Endometrium (tissue), 2 donors: ENCODE data around the gene CLIC4.
"Not testable (repeated sequence)": the region's sequence is repeated elsewhere in the genome, so short reads cannot be mapped to it uniquely, and the experiment has no call there.

Source experiments
- FAIRE-seq: peaks from 2 replicates; lab custom pipeline; 2012; peaks lifted over from hg19 to GRCh38; lab: Jason Lieb, UNC
- donor health status: control.
- donor health status: control.

The CLIC4 gene

DNA sequence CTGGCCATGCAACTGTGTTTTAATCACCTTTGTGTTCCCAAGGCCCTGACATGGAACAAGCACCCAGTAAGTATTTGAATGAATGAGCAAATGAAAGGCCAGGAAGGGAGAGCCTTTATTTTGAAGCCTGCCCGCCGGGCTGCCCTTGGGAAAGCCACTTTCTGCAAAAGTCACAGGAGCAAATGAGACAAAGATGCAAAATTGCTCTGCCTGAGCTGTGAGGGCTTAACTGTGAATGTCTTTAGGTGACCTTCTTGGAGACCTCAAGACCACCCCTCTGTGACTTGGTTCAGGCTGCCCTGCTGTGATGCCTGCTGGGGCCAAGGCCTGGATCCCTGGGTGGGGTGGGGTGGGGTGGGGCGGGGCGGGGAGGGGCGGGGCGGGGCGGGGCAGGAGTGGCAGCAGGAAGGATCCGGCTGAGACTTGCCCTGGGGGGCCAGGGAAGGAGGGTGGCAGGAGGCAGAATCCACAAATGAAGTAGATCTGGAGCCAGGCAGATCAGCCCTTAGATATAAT is 130.8 kb downstream of the CLIC4 start:
- no peak for FAIRE-seq

- FAIRE-seq, result no peak
Measured at GRCh38 chr1:24878045-24878444, 132.8 kb downstream of the CLIC4 start.

DNA sequence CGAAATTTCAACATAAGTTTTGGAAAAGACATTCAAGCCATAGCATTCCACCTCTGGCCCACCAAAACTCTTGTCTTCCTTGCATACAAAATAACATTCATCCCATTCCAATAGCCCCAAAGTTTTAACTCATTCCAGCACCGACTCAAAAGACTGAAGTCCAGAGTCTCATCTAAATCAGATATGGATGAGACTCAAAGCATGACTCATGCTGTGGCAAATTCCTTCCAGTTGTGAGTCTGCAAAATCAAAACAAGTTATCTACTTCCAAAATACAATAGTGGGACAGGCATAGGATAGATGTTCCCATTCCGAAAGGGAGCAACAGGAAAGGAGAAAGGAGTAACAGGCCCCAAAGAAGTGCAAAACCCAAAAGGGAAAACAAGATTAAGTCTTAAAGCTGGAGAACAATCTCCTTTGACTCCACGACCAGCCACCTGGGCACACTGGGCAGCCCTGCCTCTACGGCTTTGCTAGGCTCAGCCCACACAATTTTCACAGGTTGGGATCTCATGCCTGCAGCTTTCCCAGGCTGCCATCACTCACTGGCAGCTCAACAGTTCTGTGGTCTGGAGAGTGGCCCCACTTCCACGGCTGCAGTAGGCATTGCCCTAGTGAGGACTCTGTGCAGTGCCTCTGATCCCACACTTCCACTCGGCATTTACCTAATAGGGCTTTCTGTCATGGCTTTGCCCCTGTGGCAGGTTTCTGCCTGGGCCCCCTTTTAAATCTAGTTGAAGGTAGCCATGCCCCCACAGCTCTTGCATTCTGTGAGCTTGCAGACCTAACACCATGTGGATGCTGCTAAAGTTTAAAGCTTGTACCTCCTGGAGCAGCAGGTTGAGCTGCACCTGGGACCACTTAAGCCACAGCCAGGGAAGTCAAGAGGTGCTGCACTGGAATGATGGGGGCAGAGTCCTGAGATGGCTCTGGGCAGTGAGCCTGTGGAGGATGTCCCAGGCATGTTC is 133.8 kb downstream of the CLIC4 start:
- FAIRE-seq, result no peak

- FAIRE-seq, result no peak
Measured at GRCh38 chr1:24881034-24881433, 135.8 kb downstream of the CLIC4 start.

- no peak for FAIRE-seq
Measured at GRCh38 chr1:24884751-24885150, 139.5 kb downstream of the CLIC4 start.

DNA sequence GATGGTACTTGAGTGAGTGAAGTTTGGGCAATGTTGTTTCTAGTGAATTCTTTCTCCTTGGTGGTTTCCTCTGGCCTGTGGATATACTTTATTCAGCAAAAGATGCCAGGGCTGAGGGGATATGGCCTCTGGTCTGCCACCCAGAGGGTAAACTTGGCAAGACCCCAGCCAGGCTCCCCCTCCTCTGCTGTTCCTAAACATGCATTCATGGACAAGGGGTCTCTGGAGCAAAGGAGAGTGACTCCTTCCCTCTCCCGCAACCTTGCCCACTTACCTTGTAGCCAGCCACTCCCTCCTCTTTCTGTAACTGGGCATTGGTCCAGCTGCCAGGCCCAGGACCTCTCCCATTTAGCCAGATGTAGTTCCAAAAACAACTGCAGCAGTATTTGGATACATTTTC is 141.0 kb downstream of the CLIC4 start:
- FAIRE-seq, result no peak

- FAIRE-seq, result no peak
Measured at GRCh38 chr1:24888061-24888970, 143.1 kb downstream of the CLIC4 start.

DNA sequence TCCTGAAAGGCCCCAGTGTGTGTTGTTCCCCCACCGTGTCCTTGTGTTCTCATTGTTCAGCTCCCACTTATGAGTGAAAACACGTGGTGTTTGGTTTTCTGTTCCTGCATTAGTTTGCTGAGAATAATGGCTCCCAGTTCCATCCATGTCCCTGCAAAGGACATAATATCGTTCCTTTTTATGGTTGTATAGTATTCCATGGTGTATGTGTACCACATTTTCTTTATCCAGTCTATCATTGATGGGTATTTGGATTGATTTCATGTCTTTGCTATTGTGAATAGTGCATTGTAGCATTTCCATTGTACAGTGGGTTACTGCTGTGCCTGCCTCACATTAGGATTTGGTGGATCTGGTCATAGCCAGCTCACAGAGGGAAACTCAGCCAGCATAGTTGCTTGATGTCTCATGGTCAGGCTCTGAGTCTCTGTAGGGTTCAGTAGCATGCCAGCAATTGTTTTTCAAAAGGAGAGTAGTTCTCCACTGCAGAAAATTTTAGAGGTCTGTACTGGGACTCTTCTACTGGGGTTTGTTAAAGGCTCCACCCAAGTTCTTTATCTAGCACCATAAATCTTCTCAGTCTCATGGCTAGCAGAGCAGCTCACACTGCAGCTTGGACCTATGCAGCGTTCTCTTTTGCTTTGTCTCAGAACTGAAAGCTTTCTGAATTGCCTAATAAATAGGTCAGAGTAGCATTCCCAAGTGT is 143.9 kb downstream of the CLIC4 start:
- FAIRE-seq, result no peak

GRCh38 chr1:24890887-24891286 is 145.6 kb downstream of the CLIC4 start:
- FAIRE-seq, result no peak

GRCh38 chr1:24891367-24891766 is 146.1 kb downstream of the CLIC4 start:
- FAIRE-seq, result not testable (repeated sequence)

DNA sequence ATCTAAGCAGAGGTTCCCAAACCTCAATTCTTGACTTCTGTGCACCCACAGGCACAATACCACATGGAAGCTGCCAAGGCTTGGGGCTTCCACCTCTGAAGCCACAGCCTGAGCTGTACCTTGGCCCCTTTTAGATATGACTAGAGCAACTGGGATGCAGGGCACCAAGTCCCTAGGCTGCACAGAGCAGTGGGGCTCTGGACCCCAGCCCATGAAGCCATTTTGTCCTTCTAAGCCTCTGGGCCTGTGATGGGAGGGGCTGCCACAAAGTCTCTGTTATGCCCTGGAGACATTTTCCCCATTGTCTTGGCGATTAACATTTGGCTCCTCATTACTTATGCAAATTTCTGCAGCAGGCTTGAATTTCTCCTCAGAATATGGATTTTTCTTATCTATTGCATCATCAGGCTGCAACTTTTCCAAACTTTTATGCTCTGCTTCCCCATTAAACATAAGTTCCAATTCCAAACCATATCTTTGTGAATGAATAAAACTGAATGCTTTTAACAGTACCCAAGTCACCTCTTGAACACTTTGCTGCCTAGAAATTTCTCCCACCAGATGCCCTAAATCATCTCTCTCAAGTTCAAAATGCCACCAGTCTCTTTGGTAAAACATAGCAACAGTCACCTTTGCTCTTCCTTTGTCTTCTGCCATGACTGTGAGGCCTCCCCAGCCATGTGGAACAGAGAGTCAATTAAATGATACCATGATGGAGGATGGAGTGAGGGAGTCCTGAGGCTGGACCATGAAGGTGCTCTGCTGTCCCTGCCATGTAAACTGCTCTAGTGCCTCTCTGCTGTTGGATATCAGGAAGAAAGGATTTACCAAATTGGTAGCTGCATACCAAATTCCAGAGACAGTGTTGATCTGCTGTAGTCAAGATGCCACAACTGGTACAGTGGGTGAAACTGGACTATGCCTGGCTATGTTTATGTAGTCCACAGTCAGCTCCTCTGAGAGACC is 147.2 kb downstream of the CLIC4 start:
- no peak for FAIRE-seq

DNA sequence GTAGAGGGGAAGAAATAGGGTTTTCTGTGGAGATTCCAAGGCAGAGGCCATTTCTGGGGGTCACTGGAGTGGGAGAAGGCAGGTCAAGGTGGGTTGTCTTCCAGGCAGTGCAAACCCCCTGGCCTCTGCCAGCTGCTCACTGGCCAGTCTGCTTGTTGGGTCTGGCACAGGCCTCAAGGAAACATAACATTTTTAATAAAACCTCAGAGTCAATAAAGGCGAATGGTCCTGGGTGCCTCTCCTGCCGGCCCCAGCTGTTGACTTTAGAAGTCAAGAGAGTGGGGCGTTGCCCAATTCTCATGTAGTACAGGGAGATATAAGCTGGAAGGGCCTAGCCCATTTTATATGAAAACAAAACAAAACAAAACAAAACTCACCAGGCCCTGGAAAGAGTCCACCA is 148.2 kb downstream of the CLIC4 start:
- FAIRE-seq, result no peak
